Adrenal gland (tissue), 5 donors: Measurements from ENCODE around the gene STK32C.

Experiments
- CTCF ChIP-seq, 6 experiments: fragments of 450-650 bp in 4 of 6; fragments of 200-600 bp in 2 of 6; sonication (generic) in 1 of 6; IDR thresholded peaks; 1 replicate in 5 of 6; 2 replicates in 1 of 6; pipeline versions ENCODE4 v1.5.1 to v1.8.0; 2016 to 2021; ENCODE audit warnings: antibody characterized with exemption in 6 of 6, mild to moderate bottlenecking in 2 of 6, moderate library complexity in 1 of 6
- POLR2A ChIP-seq, 2 donors: fragments of 450-650 bp; IDR thresholded peaks; one replicate each; pipeline ENCODE4 v1.6.1; 2017; ENCODE audit warnings: antibody characterized with exemption in 2 of 2, mild to moderate bottlenecking in 2 of 2, moderate library complexity in 1 of 2
- donor health status: DM: no; HTN: no; CAD: no.

- no peak for TF ChIP-seq CTCF (IDR thresholded peaks at IDR 0.05)
- no peak for TF ChIP-seq POLR2A (IDR thresholded peaks at IDR 0.05)
Measured at GRCh38 chr10:132332433-132332754, 24.6 kb upstream of the STK32C start.
